ENCODE measurements around the gene TMEM11. TPM values are rescaled to one million over a fixed set of nuclear protein-coding genes. Genes with fewer than 3 reads are reported as not detected.

TMEM11 gene
- total RNA-seq, 2 donors from 2014 or later, result 26.3 to 28.0 TPM

DNA sequence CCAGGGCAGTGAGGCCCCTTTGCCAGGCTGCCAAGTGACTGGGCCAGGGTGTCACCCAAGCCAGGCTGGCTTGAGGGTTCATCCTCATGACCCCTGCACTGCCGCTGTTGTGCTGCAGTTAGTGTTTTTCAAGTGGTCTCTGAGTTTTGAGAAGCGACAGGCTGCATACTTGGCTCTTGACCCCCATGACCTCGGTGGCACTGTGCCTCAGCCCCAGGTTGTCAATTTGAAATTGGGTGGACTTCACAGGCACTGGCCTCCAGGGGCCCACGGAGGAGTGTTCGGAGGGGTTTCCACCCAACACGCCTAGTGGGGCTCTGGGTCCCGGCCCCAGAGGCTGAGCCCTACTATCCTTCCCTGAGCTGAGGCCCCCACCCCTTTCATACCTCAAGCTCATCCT lies 44.5 kb downstream of the TMEM11 start:
- Mint-ChIP-seq H3K27ac (no peak overlapping the region), H3K36me3 (ENCODE audit: low read depth) (peaks cover 34% of the 10 kb centered on the region), H3K27me3 (ENCODE audit: insufficient read depth) (no peaks in the 10 kb centered on the region), H3K4me1 (no peaks in the 10 kb centered on the region), H3K4me3 (no peak overlapping the region), H3K9me3 (no peaks in the 10 kb centered on the region)
- Histone ChIP-seq H3K4me3 (ENCODE audit: low read length) (no peak overlapping the region), H3K27ac (ENCODE audit: low read depth, low read length) (no peak overlapping the region), H3K9ac (ENCODE audit: extremely low read depth, low read length, poor library complexity, severe bottlenecking) (no peak overlapping the region), H3K27me3 (ENCODE audit: control insufficient read depth, insufficient read depth, low read length, poor library complexity, severe bottlenecking) (no peaks in the 10 kb centered on the region), H3K36me3 (ENCODE audit: control insufficient read depth, insufficient read depth, low read length) (peaks cover 11% of the 10 kb centered on the region), H3K9me3 (ENCODE audit: control insufficient read depth, low read length) (no peaks in the 10 kb centered on the region), H3K4me1 (ENCODE audit: control insufficient read depth, insufficient read depth, low read length) (no peaks in the 10 kb centered on the region)
- WGBS, 2 experiments (ENCODE audit: insufficient coverage in 1 of 2, insufficient read length in 1 of 2), result 90 to 94% methylated on average over 3 to 7 of the region's 7 CpGs
- TF ChIP-seq, protein P1, sequence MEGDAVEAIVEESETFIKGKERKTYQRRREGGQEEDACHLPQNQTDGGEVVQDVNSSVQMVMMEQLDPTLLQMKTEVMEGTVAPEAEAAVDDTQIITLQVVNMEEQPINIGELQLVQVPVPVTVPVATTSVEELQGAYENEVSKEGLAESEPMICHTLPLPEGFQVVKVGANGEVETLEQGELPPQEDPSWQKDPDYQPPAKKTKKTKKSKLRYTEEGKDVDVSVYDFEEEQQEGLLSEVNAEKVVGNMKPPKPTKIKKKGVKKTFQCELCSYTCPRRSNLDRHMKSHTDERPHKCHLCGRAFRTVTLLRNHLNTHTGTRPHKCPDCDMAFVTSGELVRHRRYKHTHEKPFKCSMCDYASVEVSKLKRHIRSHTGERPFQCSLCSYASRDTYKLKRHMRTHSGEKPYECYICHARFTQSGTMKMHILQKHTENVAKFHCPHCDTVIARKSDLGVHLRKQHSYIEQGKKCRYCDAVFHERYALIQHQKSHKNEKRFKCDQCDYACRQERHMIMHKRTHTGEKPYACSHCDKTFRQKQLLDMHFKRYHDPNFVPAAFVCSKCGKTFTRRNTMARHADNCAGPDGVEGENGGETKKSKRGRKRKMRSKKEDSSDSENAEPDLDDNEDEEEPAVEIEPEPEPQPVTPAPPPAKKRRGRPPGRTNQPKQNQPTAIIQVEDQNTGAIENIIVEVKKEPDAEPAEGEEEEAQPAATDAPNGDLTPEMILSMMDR (conservative IDR thresholded peaks at IDR 0.05), result no peak
- no peak for DNase-seq

DNA sequence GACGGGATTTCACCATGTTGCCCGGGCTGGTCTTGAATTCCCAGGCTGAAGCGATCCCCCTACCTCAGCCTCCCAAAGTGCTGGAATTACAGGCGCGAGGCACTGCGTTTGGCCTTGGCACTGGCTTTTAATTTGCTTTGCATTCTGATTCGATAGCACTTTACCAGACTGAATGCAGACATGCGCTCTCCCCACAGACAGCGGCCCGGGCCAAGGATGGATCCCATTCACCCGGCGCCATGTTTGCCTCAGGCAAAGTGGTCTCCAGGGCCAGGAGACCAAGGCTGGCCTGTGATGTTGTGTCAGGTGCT lies 45.5 kb downstream of the TMEM11 start:
- Histone ChIP-seq H3K4me3 (ENCODE audit: low read length) (no peak overlapping the region), H3K4me1 (ENCODE audit: control insufficient read depth, insufficient read depth, low read length) (no peaks in the 10 kb centered on the region), H3K27ac (ENCODE audit: low read depth, low read length) (no peak overlapping the region), H3K27me3 (ENCODE audit: control insufficient read depth, insufficient read depth, low read length, poor library complexity, severe bottlenecking) (no peaks in the 10 kb centered on the region), H3K9ac (ENCODE audit: extremely low read depth, low read length, poor library complexity, severe bottlenecking) (no peak overlapping the region), H3K9me3 (ENCODE audit: control insufficient read depth, low read length) (no peaks in the 10 kb centered on the region), H3K36me3 (ENCODE audit: control insufficient read depth, insufficient read depth, low read length) (peaks cover 7% of the 10 kb centered on the region)
- H3K4me3 Mint-ChIP-seq, result no peak overlapping the region
- H3K4me1 Mint-ChIP-seq, result no peaks in the 10 kb centered on the region
- TF ChIP-seq, protein P1 (conservative IDR thresholded peaks at IDR 0.05), result no peak
- H3K36me3 Mint-ChIP-seq (ENCODE audit: low read depth), result peaks cover 27% of the 10 kb centered on the region
- H3K9me3 Mint-ChIP-seq, result no peaks in the 10 kb centered on the region
- no peak overlapping the region for H3K27ac Mint-ChIP-seq
- WGBS, 2 experiments (ENCODE audit: insufficient coverage in 1 of 2, insufficient read length in 1 of 2), result 95 to 97% methylated on average over 10 to 12 of the region's 12 CpGs
- no peak for DNase-seq
- no peaks in the 10 kb centered on the region for H3K27me3 Mint-ChIP-seq (ENCODE audit: insufficient read depth)

DNA sequence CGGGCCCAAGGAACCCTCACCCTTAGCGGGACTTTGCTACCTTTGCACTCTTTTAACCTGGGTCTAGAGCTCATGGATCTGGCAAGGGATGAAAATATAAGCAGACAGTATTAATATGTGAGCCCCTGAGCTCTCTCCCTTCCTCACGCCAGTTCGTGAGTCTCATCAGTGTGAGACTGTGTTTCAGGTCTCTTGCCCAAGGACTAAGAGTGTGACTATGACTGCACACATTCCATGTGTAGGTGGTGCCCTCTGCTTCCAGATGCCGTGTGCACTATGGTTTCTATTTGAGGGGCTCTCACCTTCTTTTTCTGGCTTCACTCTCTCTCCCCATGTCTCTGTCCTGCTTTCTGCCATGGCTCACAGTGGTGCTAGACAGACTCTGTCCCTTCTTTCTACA lies 46.7 kb downstream of the TMEM11 start:
- 86 to 98% methylated on average over 4 to 5 of the region's 5 CpGs for WGBS, 2 experiments (ENCODE audit: insufficient coverage in 1 of 2, insufficient read length in 1 of 2)

More for the DNA sequence above, 46.7 kb downstream of the TMEM11 start:
- Mint-ChIP-seq H3K9me3 (no peaks in the 10 kb centered on the region), H3K36me3 (ENCODE audit: low read depth) (peaks cover 17% of the 10 kb centered on the region), H3K27me3 (ENCODE audit: insufficient read depth) (no peaks in the 10 kb centered on the region), H3K27ac (no peak overlapping the region), H3K4me1 (peaks cover 3% of the 10 kb centered on the region), H3K4me3 (no peak overlapping the region)
- Histone ChIP-seq H3K4me1 (ENCODE audit: control insufficient read depth, insufficient read depth, low read length) (no peaks in the 10 kb centered on the region), H3K9ac (ENCODE audit: extremely low read depth, low read length, poor library complexity, severe bottlenecking) (no peak overlapping the region), H3K36me3 (ENCODE audit: control insufficient read depth, insufficient read depth, low read length) (no peaks in the 10 kb centered on the region), H3K27ac (ENCODE audit: low read depth, low read length) (no peak overlapping the region), H3K9me3 (ENCODE audit: control insufficient read depth, low read length) (no peaks in the 10 kb centered on the region), H3K27me3 (ENCODE audit: control insufficient read depth, insufficient read depth, low read length, poor library complexity, severe bottlenecking) (no peaks in the 10 kb centered on the region), H3K4me3 (ENCODE audit: low read length) (no peak overlapping the region)
- DNase-seq, result no peak
- TF ChIP-seq, protein P1 (conservative IDR thresholded peaks at IDR 0.05), result no peak
